GDM1 (cell line): ENCODE results near the gene CDK5RAP3.
"Not testable (repeated sequence)": the region's sequence is repeated elsewhere in the genome, so short reads cannot be mapped to it uniquely, and the experiment has no call there.

Source experiments
- DNase-seq: peaks from one replicate; lab custom pipeline; 2025; lab: John Stamatoyannopoulos, UW

Gene CDK5RAP3

DNA sequence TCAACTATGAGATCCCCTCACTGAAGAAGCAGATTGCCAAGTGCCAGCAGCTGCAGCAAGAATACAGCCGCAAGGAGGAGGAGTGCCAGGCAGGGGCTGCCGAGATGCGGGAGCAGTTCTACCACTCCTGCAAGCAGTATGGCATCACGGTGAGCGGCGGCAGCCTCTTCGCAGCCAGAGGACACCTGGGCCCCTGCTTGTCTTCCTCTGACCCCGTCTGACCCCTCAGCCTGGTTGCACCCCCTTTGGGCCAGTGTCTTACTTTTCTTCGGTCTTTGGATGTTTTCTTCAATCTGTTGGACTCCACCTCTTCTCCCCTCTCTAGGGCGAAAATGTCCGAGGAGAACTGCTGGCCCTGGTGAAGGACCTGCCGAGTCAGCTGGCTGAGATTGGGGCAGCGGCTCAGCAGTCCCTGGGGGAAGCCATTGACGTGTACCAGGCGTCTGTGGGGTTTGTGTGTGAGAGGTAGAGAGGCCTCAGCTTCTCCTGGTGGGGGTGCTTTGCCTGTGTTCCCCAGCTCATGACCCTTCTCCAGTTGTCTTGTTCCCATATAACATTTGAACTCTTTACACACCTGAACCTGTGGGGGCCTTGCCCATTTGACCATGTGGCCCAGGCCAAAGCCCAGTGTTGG, 4.4 kb downstream of the CDK5RAP3 start:
- DNase-seq: no peak

DNA sequence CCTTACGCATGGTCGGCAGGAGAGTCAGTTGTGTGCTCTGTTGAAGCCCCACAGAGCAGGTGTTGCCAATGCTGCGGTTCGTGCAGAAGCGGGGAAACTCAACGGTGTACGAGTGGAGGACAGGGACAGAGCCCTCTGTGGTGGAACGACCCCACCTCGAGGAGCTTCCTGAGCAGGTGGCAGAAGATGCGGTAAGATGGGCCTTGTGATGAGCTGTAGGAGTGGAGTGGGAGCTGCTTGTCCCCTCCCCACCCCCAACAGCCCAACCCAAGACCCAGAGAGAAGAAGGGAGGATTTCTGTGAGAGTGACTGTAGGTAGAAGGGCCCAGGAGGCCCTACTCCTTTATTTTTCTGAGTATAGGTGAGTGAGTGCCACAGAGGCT, 4.9 kb downstream of the CDK5RAP3 start:
- no peak for DNase-seq

DNA sequence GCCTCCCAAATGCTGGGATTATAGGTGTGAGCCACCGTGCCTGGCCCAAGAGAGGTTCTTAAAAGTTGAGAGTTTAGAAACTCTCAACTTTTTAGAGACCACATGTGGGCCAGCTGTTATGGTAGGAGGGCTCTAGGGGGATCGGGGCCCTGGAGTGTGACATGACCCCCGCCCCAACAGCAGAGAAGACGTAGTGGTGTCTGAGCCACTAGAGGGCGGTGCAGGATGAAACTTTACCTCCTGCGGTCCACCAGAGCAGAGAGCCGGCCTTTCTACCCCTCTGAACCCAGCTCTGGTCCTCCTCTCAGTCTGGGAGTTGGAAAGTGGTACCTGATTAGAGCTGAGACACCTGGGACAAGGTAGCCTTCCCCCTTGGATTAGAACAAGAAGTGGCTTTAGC, 7.4 kb downstream of the CDK5RAP3 start:
- DNase-seq: peak; percentile 47

- DNase-seq: no peak
Measured at GRCh38 chr17:47980541-47980940, 9.6 kb downstream of the CDK5RAP3 start.

GRCh38 chr17:47981462-47981861, 10.5 kb downstream of the CDK5RAP3 start:
- DNase-seq: peak; percentile 70

- no peak for DNase-seq
Measured at GRCh38 chr17:47982091-47982617, 11.2 kb downstream of the CDK5RAP3 start.

DNA sequence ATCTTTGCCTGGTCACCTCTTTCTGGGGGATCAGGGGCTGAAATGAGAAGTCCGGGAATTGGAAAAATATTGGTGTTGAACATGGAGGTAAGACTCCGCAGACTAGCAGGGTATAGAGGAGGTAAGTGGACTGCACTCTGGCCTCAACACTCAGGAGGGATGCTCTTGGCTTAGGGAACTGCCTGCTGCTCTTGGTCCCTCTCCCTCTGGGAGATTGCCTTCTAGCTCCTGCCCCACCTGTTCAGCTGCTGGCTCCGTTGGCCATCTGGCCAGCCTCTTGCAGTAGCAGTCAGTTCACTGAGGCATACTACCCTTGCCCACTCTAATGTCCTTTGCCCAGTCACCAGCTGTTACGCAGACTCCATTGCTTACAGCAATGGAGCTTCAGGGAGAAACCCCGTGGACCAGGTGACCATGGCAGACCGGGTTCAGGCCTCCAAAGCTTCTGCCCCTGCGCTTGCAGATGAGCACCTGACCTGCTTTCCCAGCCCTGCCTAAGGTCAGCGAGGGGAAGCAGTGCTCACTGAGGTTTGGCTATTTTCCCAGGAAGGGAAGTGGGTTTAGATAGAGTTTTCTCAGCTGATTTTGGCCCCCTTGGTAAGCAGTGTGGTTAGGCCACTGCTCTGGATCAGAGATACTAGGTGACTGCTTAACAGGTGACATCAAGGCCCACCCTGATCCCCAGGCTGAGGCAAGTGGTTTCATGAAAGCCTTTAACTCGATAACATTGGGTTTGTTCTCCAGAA, 11.9 kb downstream of the CDK5RAP3 start:
- DNase-seq: no peak

DNA sequence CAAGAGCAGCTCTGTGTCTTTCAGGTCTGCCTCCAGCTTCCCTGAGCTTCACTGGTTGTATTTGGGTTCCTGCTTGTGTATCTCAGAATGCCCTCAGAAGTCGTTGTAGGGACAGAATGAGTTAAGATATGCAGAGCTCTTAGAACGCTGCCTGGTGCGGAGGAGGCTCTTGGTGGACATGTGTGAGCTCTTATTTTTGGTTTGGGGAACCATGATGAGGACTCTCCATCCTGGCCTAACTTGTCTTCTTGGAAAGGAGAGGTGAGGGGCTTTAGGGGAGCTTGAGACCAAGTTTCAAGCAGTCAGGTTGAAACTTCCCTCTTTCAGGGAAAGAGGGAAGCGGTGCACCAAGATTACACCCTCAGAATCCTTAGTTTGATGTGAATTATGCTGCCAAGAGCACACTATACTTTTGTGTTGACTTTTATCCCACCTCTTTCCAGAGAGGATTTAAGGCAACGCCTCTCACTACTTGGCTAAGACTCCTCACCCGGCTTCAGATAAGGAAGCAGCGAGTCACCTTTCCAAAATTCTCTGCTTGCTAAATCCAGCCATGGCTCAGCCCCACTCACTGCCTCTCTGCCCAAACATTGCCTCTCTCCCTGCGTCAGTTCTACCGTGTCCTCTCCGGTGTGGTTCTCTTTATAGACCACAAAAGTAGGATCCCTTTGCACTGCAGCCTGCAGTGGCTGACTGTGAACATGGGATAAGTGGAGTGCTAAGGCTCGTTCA, 12.7 kb downstream of the CDK5RAP3 start:
- DNase-seq: no peak

DNA sequence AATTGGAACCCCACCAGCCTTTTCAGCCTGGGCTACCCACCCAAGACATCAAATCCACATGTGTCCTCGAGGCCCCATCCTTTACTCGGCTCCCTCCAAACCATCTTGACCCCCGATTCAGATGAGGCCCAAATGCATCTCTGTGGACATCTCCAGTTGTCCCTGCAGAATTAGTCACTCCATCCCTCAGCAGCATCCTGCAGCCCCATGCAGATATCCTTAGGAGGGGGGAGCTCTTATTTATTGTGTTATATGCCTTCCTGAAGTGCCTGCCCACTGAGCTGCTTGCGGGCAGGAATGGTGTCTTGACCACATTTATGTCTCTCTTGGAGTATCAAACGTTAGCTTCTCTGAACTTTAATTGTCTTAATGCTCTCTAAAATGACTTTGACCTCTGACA, 15.6 kb downstream of the CDK5RAP3 start:
- DNase-seq: no peak

DNA sequence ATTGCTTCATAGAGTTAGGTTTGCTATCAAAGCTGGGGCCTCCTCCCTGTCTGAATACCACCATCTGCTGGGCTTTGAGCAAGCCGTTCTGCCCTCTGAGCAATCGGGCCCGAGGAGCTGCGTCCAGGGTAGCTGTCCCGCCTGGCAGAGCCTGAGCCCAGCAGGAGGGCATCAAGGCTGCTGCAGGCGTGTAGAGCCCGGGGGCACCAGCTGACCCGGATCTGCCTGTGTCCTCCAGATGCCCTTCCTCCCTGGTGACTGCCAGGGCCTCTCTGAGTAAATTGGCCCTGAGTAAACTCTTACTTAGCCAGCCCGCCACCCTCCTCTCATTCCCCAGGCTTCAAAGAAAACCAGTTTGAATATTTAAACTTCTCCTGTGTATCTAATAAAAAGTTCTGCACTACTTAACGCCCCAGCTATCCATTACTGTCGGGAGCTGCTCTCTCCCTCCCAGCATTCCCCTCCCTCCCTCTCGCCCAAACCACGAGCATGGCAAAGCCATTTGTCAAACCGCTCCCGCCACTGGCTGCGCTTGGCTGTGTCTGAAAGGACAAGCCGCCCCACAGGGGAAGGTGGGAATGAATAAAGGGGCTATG, 16.4 kb downstream of the CDK5RAP3 start:
- DNase-seq: no peak

DNA sequence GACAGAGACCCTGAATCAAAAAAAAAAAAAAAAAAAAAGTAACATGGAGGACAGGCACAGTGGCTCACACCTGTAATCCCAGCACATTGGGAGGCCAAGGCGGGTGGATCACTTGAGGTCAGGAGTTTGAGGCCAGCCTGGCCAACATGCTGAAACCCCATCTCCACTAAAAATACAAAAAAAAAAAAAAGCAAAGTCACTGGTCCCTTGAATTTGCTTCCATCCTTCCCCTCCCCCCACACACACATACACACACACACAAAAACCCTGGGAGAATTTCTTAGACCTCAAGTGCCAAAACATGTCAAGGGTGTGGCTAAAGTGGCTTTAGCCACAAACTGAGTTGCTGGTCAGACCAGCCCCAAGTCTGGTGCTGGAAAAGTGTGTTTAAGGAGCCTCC, 17.5 kb downstream of the CDK5RAP3 start:
- DNase-seq: not testable (repeated sequence)

DNA sequence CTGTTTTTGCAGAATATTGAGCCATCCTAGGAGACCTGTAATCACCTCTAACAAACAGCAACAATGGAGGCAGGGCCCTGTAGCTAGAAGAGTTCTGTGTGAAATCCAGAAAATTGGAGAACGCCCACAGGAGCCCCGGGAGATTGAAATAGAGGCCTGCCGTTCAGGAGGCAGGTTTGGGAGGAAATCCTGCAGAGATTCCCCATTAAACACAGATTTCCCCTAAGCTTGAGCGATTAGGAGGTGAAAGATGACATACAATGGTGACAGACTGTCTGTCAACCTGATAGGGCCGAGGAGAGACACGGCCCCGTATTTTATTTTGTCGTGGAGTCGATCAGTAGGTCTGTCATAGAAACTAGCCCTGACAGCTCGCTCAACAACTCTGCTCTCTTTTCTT, 18.2 kb downstream of the CDK5RAP3 start:
- no peak for DNase-seq

DNA sequence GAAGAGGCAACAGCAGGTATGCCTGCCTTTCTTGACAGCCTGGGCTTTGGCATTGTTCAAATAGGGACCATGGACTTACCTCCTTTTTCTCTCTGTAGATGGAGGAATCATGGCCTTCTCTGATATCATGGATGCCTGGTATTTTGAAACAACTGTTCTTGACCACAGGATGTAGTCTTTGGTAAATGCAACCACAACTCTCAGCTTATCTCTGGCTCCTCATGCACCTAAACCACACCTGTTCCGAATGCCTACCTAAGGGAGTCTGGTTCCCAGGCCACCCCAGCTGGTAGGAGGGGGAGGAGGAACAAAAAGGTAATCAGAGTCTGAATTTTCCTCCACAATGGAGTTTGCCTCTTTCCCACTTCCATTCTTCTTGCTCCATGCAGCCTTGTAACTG, 18.8 kb downstream of the CDK5RAP3 start:
- no peak for DNase-seq

GRCh38 chr17:47990962-47991731, 20.2 kb downstream of the CDK5RAP3 start:
- DNase-seq: no peak

GRCh38 chr17:47992216-47992615, 21.3 kb downstream of the CDK5RAP3 start:
- DNase-seq: no peak

- DNase-seq: no peak
Measured at GRCh38 chr17:47993031-47993564, 22.2 kb downstream of the CDK5RAP3 start.

DNA sequence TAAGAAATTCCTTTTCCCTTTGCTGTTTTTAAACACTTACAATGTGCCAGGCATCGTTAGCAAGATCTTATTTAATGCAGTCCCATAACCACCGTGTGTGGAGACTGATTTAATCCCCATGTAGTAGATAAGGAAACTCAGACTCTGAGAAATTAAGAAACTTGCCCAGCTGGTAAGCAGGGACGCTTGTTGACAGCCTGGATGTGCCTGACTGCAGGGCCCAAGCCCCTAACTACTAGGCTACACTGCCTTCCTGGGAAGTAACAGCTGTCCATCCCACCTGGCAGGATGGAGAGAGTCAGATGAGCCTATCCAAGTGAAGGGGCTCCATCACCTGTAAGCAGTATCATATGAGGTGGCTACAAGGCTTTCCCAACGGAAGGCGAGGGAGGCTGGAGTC, 23.1 kb downstream of the CDK5RAP3 start:
- DNase-seq: no peak

GRCh38 chr17:47994724-47995123, 23.8 kb downstream of the CDK5RAP3 start:
- no peak for DNase-seq

- DNase-seq: no peak
Measured at GRCh38 chr17:47995241-47995935, 24.5 kb downstream of the CDK5RAP3 start.

DNA sequence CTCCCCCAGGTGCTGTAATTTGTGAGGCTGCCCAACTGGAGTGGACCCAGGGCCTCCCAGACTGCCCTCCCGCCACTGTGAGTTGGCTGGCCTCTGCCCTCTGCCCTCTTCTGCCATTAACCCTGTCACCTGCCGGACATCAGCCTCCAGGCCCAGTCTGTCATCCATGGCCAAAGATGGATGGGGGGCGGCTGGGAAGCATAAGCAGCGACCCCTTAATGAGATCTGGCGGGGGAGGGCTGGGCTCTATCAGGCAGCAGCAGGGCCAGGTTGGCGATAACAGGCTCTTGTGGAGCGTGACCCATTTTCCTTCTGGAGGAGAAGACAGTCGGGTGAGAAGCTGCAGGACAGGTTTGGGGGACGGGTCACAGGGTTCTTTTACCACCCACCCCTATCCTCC, 25.3 kb downstream of the CDK5RAP3 start:
- no peak for DNase-seq

- no peak for DNase-seq
Measured at GRCh38 chr17:47997586-47997985, 26.7 kb downstream of the CDK5RAP3 start.
